ENCODE data around the gene RHBDL3. TPM values are rescaled to one million over a fixed set of nuclear protein-coding genes. Genes with fewer than 3 reads are reported as not detected.

RHBDL3 gene
- total RNA-seq, 1 donor from 2014 or later: 0.41 TPM

- no peaks in the 10 kb centered on the region for H3K27me3 ChIP-seq
- intact Hi-C loops (cut with DNase I): loop anchor here (5.0 kb wide), 1 partner anchor 61 kb away; no protein-coding TSS in a partner anchor
- ATAC-seq: peak; percentile 32
- no peak overlapping the region for H3K4me3 ChIP-seq
- H3K9me3 ChIP-seq: no peaks in the 10 kb centered on the region
- no peaks in the 10 kb centered on the region for H3K4me1 ChIP-seq
- TF ChIP-seq CTCF (IDR thresholded peaks at IDR 0.05): no peak
- no peaks in the 10 kb centered on the region for H3K36me3 ChIP-seq
- H3K27ac ChIP-seq: no peak overlapping the region
- no peak for DNase-seq
Observed at GRCh38 chr17:32256012-32256700, 9.5 kb upstream of the RHBDL3 start.

GRCh38 chr17:32256701-32257019 is 9.0 kb upstream of the RHBDL3 start:
- Histone ChIP-seq H3K9me3 (no peaks in the 10 kb centered on the region), H3K27me3 (peaks cover under 1% of the 10 kb centered on the region), H3K36me3 (no peaks in the 10 kb centered on the region), H3K4me1 (no peaks in the 10 kb centered on the region), H3K27ac (no peak overlapping the region), H3K4me3 (no peak overlapping the region)
- TF ChIP-seq CTCF (IDR thresholded peaks at IDR 0.05): no peak
- no peak for ATAC-seq
- intact Hi-C loops (cut with DNase I): loop anchor here (5.0 kb wide), 1 partner anchor 61 kb away; no protein-coding TSS in a partner anchor
- DNase-seq: no peak

- intact Hi-C loops (cut with DNase I): loop anchor here (5.0 kb wide), 1 partner anchor 59 kb away; no protein-coding TSS in a partner anchor
- H3K27ac ChIP-seq: no peak overlapping the region
- no peak overlapping the region for H3K4me3 ChIP-seq
- ATAC-seq (no peak), DNase-seq (no peak)
- no peaks in the 10 kb centered on the region for H3K9me3 ChIP-seq
- H3K27me3 ChIP-seq: peaks cover 3% of the 10 kb centered on the region
- H3K4me1 ChIP-seq: no peaks in the 10 kb centered on the region
- no peaks in the 10 kb centered on the region for H3K36me3 ChIP-seq
- no peak for TF ChIP-seq CTCF (IDR thresholded peaks at IDR 0.05)
Observed at GRCh38 chr17:32258383-32259140, 7.1 kb upstream of the RHBDL3 start.

- H3K27ac ChIP-seq: no peak overlapping the region
- intact Hi-C loops (cut with DNase I): loop anchor here (5.0 kb wide), 1 partner anchor 58 kb away; no protein-coding TSS in a partner anchor
- no peaks in the 10 kb centered on the region for H3K36me3 ChIP-seq
- no peaks in the 10 kb centered on the region for H3K9me3 ChIP-seq
- ATAC-seq (no peak), DNase-seq (no peak)
- no peaks in the 10 kb centered on the region for H3K4me1 ChIP-seq
- no peak overlapping the region for H3K4me3 ChIP-seq
- no peak for TF ChIP-seq CTCF (IDR thresholded peaks at IDR 0.05)
- peaks cover 3% of the 10 kb centered on the region for H3K27me3 ChIP-seq
Observed at GRCh38 chr17:32259586-32259985, 6.0 kb upstream of the RHBDL3 start.

GRCh38 chr17:32261417-32261736 is 4.3 kb upstream of the RHBDL3 start:
- ATAC-seq: no peak
- intact Hi-C loops (cut with DNase I): no loop called here
- no peak for DNase-seq
- Histone ChIP-seq H3K27me3 (peaks cover 3% of the 10 kb centered on the region), H3K9me3 (no peaks in the 10 kb centered on the region), H3K36me3 (no peaks in the 10 kb centered on the region), H3K4me3 (no peak overlapping the region), H3K4me1 (peaks cover 2% of the 10 kb centered on the region), H3K27ac (no peak overlapping the region)
- no peak for TF ChIP-seq CTCF (IDR thresholded peaks at IDR 0.05)
